ENCODE results near the gene SYNPO2. TPM values are rescaled to one million over a fixed set of nuclear protein-coding genes. Genes with fewer than 3 reads are reported as not detected.

SYNPO2 gene
- total and polyA plus RNA-seq, 10 of the 15 experiments (the other 5 are each of a cell fraction or from before 2014, with no cell fraction given), result 0.04 to 0.34 (median 0.28) TPM

- no peak overlapping the region for H3K9ac ChIP-seq (ENCODE audit: control insufficient read depth, insufficient read depth, low read length)
- BruUV-seq (replicated peaks), result no TSS peak
- CTCF ChIA-PET, result no interaction called here
- TF ChIP-seq CHD1 (IDR thresholded peaks at IDR 0.05; ENCODE audit: low read depth, low read length) (no peak), POLR2AphosphoS5 (IDR thresholded peaks at IDR 0.05; ENCODE audit: low read length) (no peak), RAD21 (IDR thresholded peaks at IDR 0.05; ENCODE audit: insufficient read depth, low read depth, low read length) (no peak), YY1 (IDR thresholded peaks at IDR 0.05; ENCODE audit: low read depth, low read length) (no peak), BHLHE40 (IDR thresholded peaks at IDR 0.05; ENCODE audit: borderline replicate concordance in 1 of 2, low read depth in 2 of 2, low read length in 1 of 2) (no peak)
- SMC1A ChIA-PET (ENCODE audit: uncharacterized antibody, unreplicated experiment), result interaction anchor here (0.7 to 1.8 kb wide), 2 partner anchors 8 to 595 kb away, joined by 3 to 4 read pairs; no protein-coding TSS in a partner anchor
- no peak for DNase-seq (ENCODE audit: low read depth, low spot score)
- intact Hi-C loops (cut with micrococcal nuclease; ENCODE audit: unreplicated experiment), result no loop called here
- no peaks in the 10 kb centered on the region for H3K36me3 ChIP-seq (ENCODE audit: control insufficient read depth in 2 of 2, insufficient read depth in 2 of 2, low read length in 1 of 2)
- WGBS (ENCODE audit: insufficient coverage, insufficient replicate concordance, low lambda C conversion rate, missing lambda C conversion rate), result 39% methylated on average over 4 of the region's 4 CpGs
- RAD21 ChIA-PET (ENCODE audit: unreplicated experiment), result no interaction called here
- no peak overlapping the region for H3K27ac ChIP-seq (ENCODE audit: control insufficient read depth, insufficient read depth)
- H3K27me3 ChIP-seq (replicated peaks in 1 of 2; ENCODE audit: control insufficient read depth in 2 of 2, insufficient read depth in 2 of 2, low read length in 1 of 2), result no peaks in the 10 kb centered on the region; a peak in 1 of 4 replicates
- H3K4me1 ChIP-seq (ENCODE audit: control insufficient read depth, insufficient read depth, low read length), result no peaks in the 10 kb centered on the region
- POLR2A ChIA-PET, result no interaction called here
- H3K4me2 ChIP-seq (ENCODE audit: control insufficient read depth, insufficient read depth), result no peak overlapping the region
- H2AFZ ChIP-seq (ENCODE audit: control insufficient read depth, low read depth, low read length), result no peak overlapping the region
- ATAC-seq, result no peak
- FAIRE-seq, result no peak
- H3K79me2 ChIP-seq (ENCODE audit: control insufficient read depth, insufficient read depth, low read length), result no peaks in the 10 kb centered on the region
- in situ Hi-C loops (cut with MboI), result no loop called here
- no peak overlapping the region for H3K4me3 ChIP-seq
- H3K9me3 ChIP-seq (replicated peaks; ENCODE audit: control insufficient read depth, insufficient read depth, low read length), result no peaks in the 10 kb centered on the region
- H4K20me1 ChIP-seq (ENCODE audit: control insufficient read depth, insufficient read depth), result no peaks in the 10 kb centered on the region
Measured at GRCh38 chr4:119106036-119107000, 217.7 kb downstream of the SYNPO2 start.

GRCh38 chr4:119110121-119110520 lies 221.5 kb downstream of the SYNPO2 start:
- H3K27ac ChIP-seq (ENCODE audit: control insufficient read depth, insufficient read depth), result no peak overlapping the region
- FAIRE-seq, result no peak
- POLR2A ChIA-PET, result no interaction called here
- no peaks in the 10 kb centered on the region for H3K79me2 ChIP-seq (ENCODE audit: control insufficient read depth, insufficient read depth, low read length)
- no peak for DNase-seq (ENCODE audit: low read depth, low spot score)
- no peaks in the 10 kb centered on the region for H4K20me1 ChIP-seq (ENCODE audit: control insufficient read depth, insufficient read depth)
- CTCF ChIA-PET, result interaction anchor here (0.6 to 0.7 kb wide), 2 partner anchors 18 to 70 kb away, joined by 3 read pairs; no protein-coding TSS in a partner anchor
- H3K36me3 ChIP-seq (ENCODE audit: control insufficient read depth in 2 of 2, insufficient read depth in 2 of 2, low read length in 1 of 2), result no peaks in the 10 kb centered on the region
- no peak overlapping the region for H3K4me3 ChIP-seq
- H2AFZ ChIP-seq (ENCODE audit: control insufficient read depth, low read depth, low read length), result no peak overlapping the region
- no peaks in the 10 kb centered on the region for H3K9me3 ChIP-seq (replicated peaks; ENCODE audit: control insufficient read depth, insufficient read depth, low read length)
- RAD21 ChIA-PET (ENCODE audit: unreplicated experiment), result no interaction called here
- H3K27me3 ChIP-seq (replicated peaks in 1 of 2; ENCODE audit: control insufficient read depth in 2 of 2, insufficient read depth in 2 of 2, low read length in 1 of 2), result no peaks in the 10 kb centered on the region; a peak in 1 of 4 replicates
- in situ Hi-C loops (cut with MboI), result no loop called here
- H3K4me1 ChIP-seq (ENCODE audit: control insufficient read depth, insufficient read depth, low read length), result no peaks in the 10 kb centered on the region
- intact Hi-C loops (cut with micrococcal nuclease; ENCODE audit: unreplicated experiment), result no loop called here
- no TSS peak for BruUV-seq (replicated peaks)
- WGBS (ENCODE audit: insufficient coverage, insufficient replicate concordance, low lambda C conversion rate, missing lambda C conversion rate), result 55% methylated on average over 2 of the region's 2 CpGs
- SMC1A ChIA-PET (ENCODE audit: uncharacterized antibody, unreplicated experiment), result no interaction called here
- no peak overlapping the region for H3K9ac ChIP-seq (ENCODE audit: control insufficient read depth, insufficient read depth, low read length)
- ATAC-seq, result no peak
- H3K4me2 ChIP-seq (ENCODE audit: control insufficient read depth, insufficient read depth), result no peak overlapping the region
- TF ChIP-seq MTA3 (IDR thresholded peaks at IDR 0.05; ENCODE audit: borderline replicate concordance, low read length), result no peak
- no peak for TF ChIP-seq ZNF622 (IDR thresholded peaks at IDR 0.05)
- no peak for TF ChIP-seq RCOR1 (conservative IDR thresholded peaks at IDR 0.05; ENCODE audit: low read depth, low read length)
- no peak for TF ChIP-seq PAX5 (IDR thresholded peaks at IDR 0.05; ENCODE audit: borderline replicate concordance, low read depth, low read length)
- TF ChIP-seq CHD1 (IDR thresholded peaks at IDR 0.05; ENCODE audit: low read depth, low read length), result no peak
- no peak for TF ChIP-seq TARDBP (IDR thresholded peaks at IDR 0.05; ENCODE audit: borderline replicate concordance)
- no peak for TF ChIP-seq MYB (IDR thresholded peaks at IDR 0.05; ENCODE audit: borderline replicate concordance, low read depth, low read length)
- no peak for TF ChIP-seq E2F8 (IDR thresholded peaks at IDR 0.05; ENCODE audit: low read depth, partially characterized antibody)
- TF ChIP-seq NFIC (IDR thresholded peaks at IDR 0.05; ENCODE audit: low read depth, low read length), result no peak
- TF ChIP-seq POU2F2 (IDR thresholded peaks at IDR 0.05; ENCODE audit: borderline replicate concordance, low read depth, low read length), result no peak
- no peak for TF ChIP-seq ZNF217 (IDR thresholded peaks at IDR 0.05)
- TF ChIP-seq CREM (IDR thresholded peaks at IDR 0.05; ENCODE audit: low read depth), result no peak

Data from GM12878 (cell line).